GM12878 (cell line): ENCODE measurements around the gene SEZ6L2. TPM values are rescaled to one million over a fixed set of nuclear protein-coding genes. Genes with fewer than 3 reads are reported as not detected.

Experiments
- ATAC-seq: fragments of 200-7000 bp; cut with Tn5 transposase; 3 replicates; pipeline ENCODE4 v1.9.1; 2020; ENCODE audit warnings: mild to moderate bottlenecking, moderate library complexity
- BruUV-seq: library from RNA; stranded (reverse); fragments of 400-500 nt; replicated peaks from 2 replicates; lab custom pipeline; 2021; lab: Mats Ljungman, UMichigan
- CTCF ChIA-PET: fragments of 300-600 bp; sonication (Branson Sonifier 250); formaldehyde crosslinking; extraction: SDS; loops from one replicate; lab custom pipeline; 2021; ENCODE audit warnings: inconsistent platforms; lab: Yijun Ruan, JAX
- POLR2A ChIA-PET: fragments of 350-600 bp; formaldehyde crosslinking; extraction: SDS; loops from one replicate; lab custom pipeline; 2021; ENCODE audit warnings: inconsistent platforms; lab: Charles Lee
- RAD21 ChIA-PET: fragments of 300-600 bp; sonication (Branson Sonifier 250); formaldehyde crosslinking; loops from one replicate; lab custom pipeline; 2023; ENCODE audit warnings: antibody characterized with exemption; ENCODE audit not compliant: unreplicated experiment; lab: Charles Lee
- SMC1A ChIA-PET: fragments of 300-600 bp; sonication (Branson Sonifier 250); formaldehyde crosslinking; loops from one replicate; lab custom pipeline; 2023; ENCODE audit not compliant: unreplicated experiment, uncharacterized antibody; lab: Charles Lee
- DNase-seq: peaks from one replicate; pipeline ENCODE4 v3.0.0-alpha.2; 2011; ENCODE audit warnings: low read depth, low spot score
- FAIRE-seq: peaks from 3 replicates; lab custom pipeline; 2011; peaks lifted over from hg19 to GRCh38; lab: Jason Lieb, UNC
- H2AFZ ChIP-seq: 2 replicates; pipeline ENCODE4 v1.6.0; 2011; ENCODE audit warnings: low read depth, low read length, control low read depth; ENCODE audit not compliant: control insufficient read depth
- H3K27ac ChIP-seq: 2 replicates; pipeline ENCODE4 v1.5.1; 2011; ENCODE audit warnings: control low read depth; ENCODE audit not compliant: control insufficient read depth, insufficient read depth
- H3K27me3 ChIP-seq, 2 experiments: replicated peaks in 1 of 2; 2 replicates each; pipeline versions ENCODE4 v1.6.0 to v1.6.1; 2011; ENCODE audit warnings: low read length in 1 of 2; ENCODE audit not compliant: control insufficient read depth in 2 of 2, insufficient read depth in 2 of 2
- H3K36me3 ChIP-seq, 2 experiments: 2 replicates each; pipeline ENCODE4 v1.5.1; 2011; ENCODE audit warnings: low read length in 1 of 2; ENCODE audit not compliant: control insufficient read depth in 2 of 2, insufficient read depth in 2 of 2
- H3K4me1 ChIP-seq: 2 replicates; pipeline ENCODE4 v1.6.1; 2011; ENCODE audit warnings: mild to moderate bottlenecking, low read length, moderate library complexity, mixed read lengths; ENCODE audit not compliant: control insufficient read depth, insufficient read depth
- H3K4me2 ChIP-seq: 2 replicates; pipeline ENCODE4 v1.6.0; 2011; ENCODE audit warnings: control low read depth; ENCODE audit not compliant: control insufficient read depth, insufficient read depth
- H3K4me3 ChIP-seq: fragments of 200-600 bp; sonication (generic); 2 replicates; pipeline ENCODE4 v1.5.1; 2016
- H3K79me2 ChIP-seq: 2 replicates; pipeline ENCODE4 v1.6.0; 2011; ENCODE audit warnings: low read length; ENCODE audit not compliant: control insufficient read depth, insufficient read depth
- H3K9ac ChIP-seq: 2 replicates; pipeline ENCODE4 v1.8.0; 2011; ENCODE audit warnings: low read length, control low read depth, mixed read lengths; ENCODE audit not compliant: control insufficient read depth, insufficient read depth
- H3K9me3 ChIP-seq: replicated peaks from 3 replicates; pipeline ENCODE4 v1.5.1; 2011; ENCODE audit warnings: mild to moderate bottlenecking, low read length; ENCODE audit not compliant: control insufficient read depth, insufficient read depth
- H4K20me1 ChIP-seq: 2 replicates; pipeline ENCODE4 v1.6.0; 2011; ENCODE audit not compliant: control insufficient read depth, insufficient read depth
- EZH2 ChIP-seq: IDR thresholded peaks from 2 replicates; pipeline ENCODE4 v1.6.1; 2012; ENCODE audit warnings: low read depth, mild to moderate bottlenecking, control low read depth, inconsistent platforms, low read length, borderline replicate concordance; ENCODE audit not compliant: control insufficient read depth
- FOXM1 ChIP-seq: IDR thresholded peaks from 2 replicates; pipeline ENCODE4 v1.6.1; 2012; ENCODE audit warnings: low read depth, mild to moderate bottlenecking, inconsistent platforms, low read length, moderate library complexity
- NFIC ChIP-seq: IDR thresholded peaks from 2 replicates; pipeline ENCODE4 v1.6.1; 2012; ENCODE audit warnings: low read depth, mild to moderate bottlenecking, inconsistent platforms, low read length, moderate library complexity
- NFYA ChIP-seq: IDR thresholded peaks from 2 replicates; pipeline ENCODE4 v1.6.1; 2011; ENCODE audit warnings: low read depth, mild to moderate bottlenecking, low read length, improper control_type of control experiment, borderline replicate concordance
- NR2F1 ChIP-seq: fragments of 450-650 bp; conservative IDR thresholded peaks from 2 replicates; pipeline ENCODE4 v1.6.1; 2017; ENCODE audit warnings: mild to moderate bottlenecking
- PAX5 ChIP-seq: IDR thresholded peaks from 2 replicates; pipeline ENCODE4 v1.6.1; 2011; ENCODE audit warnings: low read depth, low read length, borderline replicate concordance
- POLR2AphosphoS5 ChIP-seq: IDR thresholded peaks from 2 replicates; pipeline ENCODE4 v1.6.1; 2011; ENCODE audit warnings: mild to moderate bottlenecking, low read length, inconsistent platforms
- REST ChIP-seq: IDR thresholded peaks from 2 replicates; pipeline ENCODE4 v1.6.1; 2012; ENCODE audit warnings: mild to moderate bottlenecking, low read depth, low read length
- USF1 ChIP-seq: IDR thresholded peaks from 2 replicates; pipeline ENCODE4 v1.6.1; 2011; ENCODE audit warnings: borderline replicate concordance, low read depth, mild to moderate bottlenecking, moderate library complexity, mixed read lengths, low read length; ENCODE audit not compliant: insufficient read depth; ENCODE audit errors: extremely low read length
- ZBTB4 ChIP-seq: fragments of 450-650 bp; formaldehyde crosslinking; IDR thresholded peaks from 2 replicates; pipeline ENCODE4 v1.4.0; 2022; ENCODE audit warnings: mild to moderate bottlenecking, moderate library complexity
- ZNF207 ChIP-seq: fragments of 450-650 bp; IDR thresholded peaks from 2 replicates; pipeline ENCODE4 v1.6.1; 2014; ENCODE audit warnings: antibody characterized with exemption, mild to moderate bottlenecking, borderline replicate concordance
- ZNF687 ChIP-seq: fragments of 450-650 bp; IDR thresholded peaks from 2 replicates; pipeline ENCODE4 v1.6.1; 2017; ENCODE audit warnings: mild to moderate bottlenecking, moderate library complexity
- WGBS: methylation state at CpG from one replicate; pipeline ENCODE4 v1.1.6; 2016; ENCODE audit warnings: low lambda C conversion rate; ENCODE audit not compliant: insufficient replicate concordance, insufficient coverage; ENCODE audit errors: missing lambda C conversion rate; 5-methylcytosine and 5-hydroxymethylcytosine counted together
- in situ Hi-C: fragments of 300-500 bp; cut with MboI; formaldehyde crosslinking; loops from 9 replicates; pipeline ENCODE4 v1.14.3; 2018; ENCODE audit warnings: mixed read lengths
- intact Hi-C: fragments of 100-400 bp; cut with micrococcal nuclease; formaldehyde crosslinking; loops from one replicate; pipeline ENCODE4 v1.14.2; 2022; ENCODE audit not compliant: unreplicated experiment
- polyA plus RNA-seq, 11 experiments: library from polyadenylated mRNA; depleted of rRNA in 4 of 11; unstranded in 6 of 11; stranded (reverse) in 5 of 11; fragments of >200 nt; fragmentation: Nextera tagmentation in 4 of 11; fragmentation: Illumina TruSeq in 1 of 11; extraction: Ambion mirVana in 4 of 11; extraction: Trizol in 1 of 11; gene quantifications; 1 replicate in 1 of 11; 2 replicates in 10 of 11; pipeline versions ENCODE4 v1.2.1 to v1.2.3, GENCODE V29; 2011 to 2016; ENCODE audit warnings: inconsistent platforms in 2 of 11, missing spikeins in 2 of 11, low read depth in 1 of 11
- total RNA-seq, 4 experiments: library from RNA; depleted of rRNA in 3 of 4; stranded (reverse); fragments of >200 nt in 3 of 4; fragmentation: Illumina TruSeq in 1 of 4; extraction: Trizol in 1 of 4; gene quantifications; 2 replicates each; pipeline versions ENCODE4 v1.2.1 to v1.2.3, GENCODE V29; 2013 to 2021

Gene SEZ6L2
- total and polyA plus RNA-seq, 10 of the 15 experiments (the other 5 are each of a cell fraction or from before 2014, with no cell fraction given) = 0.06 to 0.49 TPM; not detected in 8

GRCh38 chr16:29947897-29948296 is 48.5 kb upstream of the SEZ6L2 start:
- H3K79me2 ChIP-seq = no peaks in the 10 kb centered on the region
- H3K27ac ChIP-seq = no peak overlapping the region
- ChIA-PET SMC1A (interaction anchor here (0.8 kb wide), 1 partner anchor 21 kb away, joined by 4 read pairs; no protein-coding TSS in a partner anchor), POLR2A (no interaction called here), CTCF (no interaction called here), RAD21 (no interaction called here)
- no peak overlapping the region for H3K4me3 ChIP-seq
- no peaks in the 10 kb centered on the region for H3K27me3 ChIP-seq
- BruUV-seq = no TSS peak
- in situ Hi-C loops (no loop called here), intact Hi-C loops (no loop called here)
- 20% methylated on average over 2 of the region's 2 CpGs for WGBS
- ATAC-seq (no peak), DNase-seq (no peak), FAIRE-seq (no peak)
- H3K4me1 ChIP-seq = no peaks in the 10 kb centered on the region
- H3K4me2 ChIP-seq = no peak overlapping the region
- H3K9me3 ChIP-seq = no peaks in the 10 kb centered on the region; the same call in 2 of the 3 replicates
- H3K9ac ChIP-seq = no peak overlapping the region
- H4K20me1 ChIP-seq = no peaks in the 10 kb centered on the region
- no peaks in the 10 kb centered on the region for H3K36me3 ChIP-seq
- H2AFZ ChIP-seq = no peak overlapping the region
- no peak for TF ChIP-seq EZH2
- no peak for TF ChIP-seq REST
- no peak for TF ChIP-seq ZBTB4 (CRISPR knock-in tag)
- TF ChIP-seq PAX5 = no peak
- no peak for TF ChIP-seq USF1
- no peak for TF ChIP-seq NFYA
- TF ChIP-seq ZNF687 = no peak
- no peak for TF ChIP-seq NFIC
- TF ChIP-seq NR2F1 = no peak
- TF ChIP-seq POLR2AphosphoS5 = no peak
- TF ChIP-seq FOXM1 = no peak
- no peak for TF ChIP-seq ZNF207
